Subcutaneous adipose tissue (tissue), 4 donors: Measurements from ENCODE around the gene TFDP1. TPM values are rescaled to one million over a fixed set of nuclear protein-coding genes. Genes with fewer than 3 reads are reported as not detected.

Experiments used
- total RNA-seq, 4 donors: library from RNA; depleted of rRNA; stranded (reverse); fragments of >200 nt; gene quantifications; one replicate each; pipeline ENCODE4 v1.1.0, GENCODE V29; 2016
- TF ChIP-seq, protein P1 (sequence below): fragments of 450-650 bp; IDR thresholded peaks from one replicate; pipeline ENCODE4 v1.5.1; 2016; ENCODE audit warnings: low read depth, mild to moderate bottlenecking, control low read depth, antibody characterized with exemption, moderate library complexity

TFDP1 gene
- total RNA-seq, 4 donors from 2014 or later = 26.2 to 59.5 (median 27.8) TPM

GRCh38 chr13:113552079-113552478 lies 32.5 kb upstream of the TFDP1 start:
- TF ChIP-seq, protein P1, sequence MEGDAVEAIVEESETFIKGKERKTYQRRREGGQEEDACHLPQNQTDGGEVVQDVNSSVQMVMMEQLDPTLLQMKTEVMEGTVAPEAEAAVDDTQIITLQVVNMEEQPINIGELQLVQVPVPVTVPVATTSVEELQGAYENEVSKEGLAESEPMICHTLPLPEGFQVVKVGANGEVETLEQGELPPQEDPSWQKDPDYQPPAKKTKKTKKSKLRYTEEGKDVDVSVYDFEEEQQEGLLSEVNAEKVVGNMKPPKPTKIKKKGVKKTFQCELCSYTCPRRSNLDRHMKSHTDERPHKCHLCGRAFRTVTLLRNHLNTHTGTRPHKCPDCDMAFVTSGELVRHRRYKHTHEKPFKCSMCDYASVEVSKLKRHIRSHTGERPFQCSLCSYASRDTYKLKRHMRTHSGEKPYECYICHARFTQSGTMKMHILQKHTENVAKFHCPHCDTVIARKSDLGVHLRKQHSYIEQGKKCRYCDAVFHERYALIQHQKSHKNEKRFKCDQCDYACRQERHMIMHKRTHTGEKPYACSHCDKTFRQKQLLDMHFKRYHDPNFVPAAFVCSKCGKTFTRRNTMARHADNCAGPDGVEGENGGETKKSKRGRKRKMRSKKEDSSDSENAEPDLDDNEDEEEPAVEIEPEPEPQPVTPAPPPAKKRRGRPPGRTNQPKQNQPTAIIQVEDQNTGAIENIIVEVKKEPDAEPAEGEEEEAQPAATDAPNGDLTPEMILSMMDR = no peak

GRCh38 chr13:113552786-113553434 lies 31.6 kb upstream of the TFDP1 start:
- TF ChIP-seq, protein P1 = no peak

GRCh38 chr13:113553511-113554332 lies 30.8 kb upstream of the TFDP1 start:
- TF ChIP-seq, protein P1 = no peak

DNA sequence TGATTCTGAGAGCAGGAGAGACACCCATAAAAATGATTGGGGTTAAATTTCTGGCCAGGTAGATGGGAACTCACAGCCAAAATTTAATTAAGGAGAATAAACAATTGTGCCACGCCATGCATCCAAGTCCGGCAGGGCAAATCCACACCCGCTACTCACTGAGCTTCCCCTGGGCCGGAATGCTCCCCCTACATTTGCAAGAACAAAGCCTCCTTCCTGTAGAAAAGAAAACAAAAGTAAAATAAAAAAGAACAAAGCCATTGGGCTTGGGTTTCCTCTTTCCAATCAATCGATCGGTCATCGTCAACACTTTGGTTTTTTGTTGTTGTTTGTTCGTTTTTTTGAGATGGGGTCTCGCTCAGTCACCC lies 30.2 kb upstream of the TFDP1 start:
- TF ChIP-seq, protein P1 = no peak

DNA sequence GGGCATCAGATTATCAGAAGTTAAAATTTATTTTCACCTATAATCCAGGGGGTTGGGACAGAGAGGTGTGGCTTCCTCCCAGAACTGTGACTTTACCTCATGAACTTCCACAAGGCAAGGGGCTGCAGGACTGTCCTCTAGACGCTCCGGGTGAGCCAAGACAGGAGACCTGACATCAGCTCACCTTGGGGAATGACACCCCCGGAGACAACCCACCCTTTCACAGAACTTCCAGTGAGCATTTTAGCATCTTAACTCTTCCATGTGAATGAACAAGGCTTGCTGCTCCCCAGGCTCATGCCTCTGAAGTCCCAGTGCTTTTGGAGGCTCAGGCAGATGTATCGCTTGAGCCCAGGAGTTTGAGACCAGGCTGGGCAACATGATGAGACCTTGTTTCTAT lies 29.4 kb upstream of the TFDP1 start:
- TF ChIP-seq, protein P1 = no peak

- TF ChIP-seq, protein P1 = no peak
Measured at GRCh38 chr13:113557013-113557412, 27.5 kb upstream of the TFDP1 start.

- TF ChIP-seq, protein P1 = no peak
Measured at GRCh38 chr13:113558461-113558860, 26.1 kb upstream of the TFDP1 start.
